Central memory CD4-positive, alpha-beta T cell (primary cell): Measurements from ENCODE around the gene CAPZA1.
A peak's percentile ranks its signal among the peaks of the same experiment; 100 is the strongest.
"Not testable (repeated sequence)": the region's sequence is repeated elsewhere in the genome, so short reads cannot be mapped to it uniquely, and the experiment has no call there.

Source experiments
- DNase-seq: peaks from one replicate; pipeline ENCODE4 v3.0.0; 2022

Gene CAPZA1

DNA sequence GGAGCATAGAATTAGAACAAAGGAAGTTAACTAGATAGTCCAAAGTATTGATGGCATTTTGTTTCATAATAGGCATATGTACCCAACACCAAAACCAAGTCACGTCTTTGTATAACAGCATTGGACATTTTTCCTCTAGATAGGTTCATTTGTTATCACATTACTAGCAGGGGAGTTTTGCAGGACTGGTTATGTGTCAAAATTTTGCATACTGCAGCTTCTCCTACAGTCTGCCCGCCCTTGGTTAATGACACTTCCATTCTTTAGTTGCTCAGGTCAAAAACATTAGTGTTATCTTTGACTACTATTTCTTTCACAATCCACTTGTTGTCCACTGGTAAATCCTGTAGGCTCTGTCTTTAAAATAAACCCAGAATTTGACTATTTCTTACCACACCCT is 8.9 kb downstream of the CAPZA1 start:
- no peak for DNase-seq

DNA sequence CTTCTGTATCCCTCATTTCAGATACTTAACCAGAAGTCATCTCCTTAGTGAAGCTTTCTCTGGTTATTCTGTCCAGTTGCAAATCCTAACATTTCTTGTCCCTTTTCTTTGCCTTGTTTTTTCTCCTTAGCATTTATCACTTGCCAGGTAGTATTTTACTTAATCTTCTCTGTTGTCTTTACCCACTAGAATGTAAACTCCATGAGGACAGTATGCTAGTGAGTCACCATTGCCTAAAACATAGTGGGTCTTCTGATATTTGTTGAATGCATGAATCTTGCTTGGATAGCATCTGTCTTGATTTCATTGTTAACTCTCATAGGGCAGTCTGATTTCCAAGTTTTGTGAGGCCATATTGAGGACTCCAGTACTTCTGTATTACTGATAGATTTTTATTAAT is 9.6 kb downstream of the CAPZA1 start:
- DNase-seq = no peak

DNA sequence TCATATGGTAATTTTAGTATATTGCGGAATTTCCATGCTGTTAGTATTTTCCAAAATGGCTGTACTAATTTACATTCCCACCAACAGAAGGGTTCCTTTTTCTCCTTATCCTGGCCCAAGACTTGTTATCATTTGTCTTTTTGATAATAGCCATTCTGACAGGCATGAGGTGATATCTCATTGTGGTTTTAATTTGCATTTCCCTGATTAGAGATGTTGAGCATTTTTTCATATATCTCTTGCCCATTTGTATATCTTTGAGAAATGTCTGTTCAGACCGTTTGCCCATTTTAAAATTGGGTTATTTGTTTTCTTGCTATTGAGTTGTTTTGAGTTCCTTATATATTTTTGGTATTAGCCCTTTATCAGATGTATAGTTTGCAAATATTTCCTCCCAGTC is 14.0 kb downstream of the CAPZA1 start:
- DNase-seq = no peak

DNA sequence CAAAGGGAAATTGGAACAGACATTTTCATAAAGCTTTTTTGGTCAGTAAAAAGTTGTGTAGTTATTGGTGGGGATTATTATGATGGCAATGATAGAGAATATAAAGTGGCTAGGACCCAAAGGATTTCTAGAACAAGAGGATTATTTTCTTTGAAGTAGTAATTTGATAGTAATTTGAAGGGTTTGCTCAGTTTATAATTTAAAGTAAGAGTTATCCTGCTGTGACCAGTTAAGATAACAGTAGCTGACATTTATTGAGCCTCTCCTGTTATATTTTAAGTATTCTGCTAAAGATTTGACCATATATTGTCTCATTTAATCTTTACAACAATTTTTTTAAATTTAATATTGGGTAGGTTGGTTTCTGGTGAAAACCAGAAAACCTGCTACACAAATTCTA is 14.7 kb downstream of the CAPZA1 start:
- no peak for DNase-seq

DNA sequence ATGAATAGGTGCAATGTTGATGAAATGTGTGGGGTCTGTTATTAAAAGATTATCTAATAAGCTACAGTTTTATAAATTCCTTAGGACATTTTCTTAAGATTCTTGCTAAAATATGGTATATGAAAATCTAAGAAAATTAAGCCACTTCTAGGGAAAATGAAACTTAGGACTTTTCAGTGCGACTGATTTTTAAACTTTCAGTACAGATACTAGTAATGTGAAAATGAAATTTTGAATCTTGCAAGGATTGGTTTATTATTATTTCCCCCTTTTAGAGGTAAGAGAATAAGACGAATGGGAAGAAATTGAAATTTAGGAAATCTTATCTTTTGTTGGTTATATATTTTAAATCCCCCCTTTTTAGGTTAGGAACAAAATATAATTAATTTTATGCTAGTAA is 16.4 kb downstream of the CAPZA1 start:
- no peak for DNase-seq

DNA sequence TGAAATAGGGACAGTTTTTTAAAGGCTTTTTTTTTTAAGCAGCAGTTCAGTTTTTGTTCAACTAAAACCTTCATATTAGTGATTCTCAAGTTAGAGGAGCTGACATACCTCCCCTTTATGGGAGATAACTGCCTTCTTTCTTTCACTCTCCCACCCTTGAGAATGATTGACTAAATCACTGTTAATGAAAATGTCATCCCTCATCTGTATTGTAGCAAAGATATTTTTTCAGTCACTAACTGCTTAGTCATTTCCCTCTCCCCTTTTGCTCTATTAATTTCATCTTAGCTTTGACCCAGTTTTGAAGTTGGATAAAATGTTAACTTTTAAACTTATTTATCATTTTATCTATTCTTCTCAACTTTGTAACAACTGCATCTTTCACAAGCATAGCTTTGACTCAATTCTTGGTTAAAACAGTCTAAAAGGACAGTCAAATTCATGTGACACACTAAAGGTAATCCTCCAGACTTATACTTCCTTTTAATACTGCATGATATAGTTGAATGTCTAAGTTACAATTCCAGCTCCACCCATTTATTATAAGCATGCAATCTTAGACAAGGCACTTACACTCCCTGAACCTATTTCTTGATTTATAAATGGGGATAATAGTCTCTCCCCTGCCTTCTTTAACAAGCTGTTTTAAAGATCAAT is 17.1 kb downstream of the CAPZA1 start:
- no peak for DNase-seq

DNA sequence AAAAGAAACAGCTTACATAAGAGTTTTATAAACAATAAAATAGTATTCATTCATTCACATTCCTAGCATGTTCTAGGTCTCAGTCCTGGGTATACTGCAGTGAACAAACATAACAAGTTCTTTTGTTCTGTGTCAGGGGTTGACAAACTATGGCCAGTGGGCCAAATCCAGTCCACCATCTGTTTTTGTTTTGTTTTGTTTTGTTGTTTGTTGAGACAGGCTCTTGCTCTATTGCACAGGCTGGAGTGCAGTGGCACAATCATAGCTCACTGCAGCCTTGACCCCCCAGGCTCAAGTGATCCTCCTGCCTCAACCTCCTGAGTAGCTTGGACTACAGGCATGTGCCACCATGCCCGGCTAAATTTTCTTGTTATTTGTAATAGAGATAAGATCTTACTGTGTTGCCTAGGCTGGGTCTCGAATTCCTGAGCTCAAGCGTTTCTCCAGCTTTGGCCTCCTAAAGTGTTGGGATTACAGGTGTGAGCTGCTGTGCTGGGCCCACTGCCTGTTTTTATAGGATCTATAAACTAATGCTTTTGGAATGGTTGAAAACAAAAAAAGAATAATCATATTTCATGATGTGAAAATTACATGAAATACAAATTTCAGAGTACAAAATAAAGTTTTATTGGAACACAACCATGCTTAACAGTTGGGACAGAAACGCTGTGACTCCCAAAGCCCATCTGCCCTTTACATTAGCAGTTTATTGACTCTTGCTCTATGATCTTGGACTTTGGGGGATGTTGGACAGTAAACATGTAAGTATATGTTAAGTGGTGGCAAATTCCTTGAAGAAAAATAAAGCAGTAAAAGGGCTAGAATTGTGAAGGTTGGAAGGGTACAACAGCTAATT is 17.9 kb downstream of the CAPZA1 start:
- no peak for DNase-seq

DNA sequence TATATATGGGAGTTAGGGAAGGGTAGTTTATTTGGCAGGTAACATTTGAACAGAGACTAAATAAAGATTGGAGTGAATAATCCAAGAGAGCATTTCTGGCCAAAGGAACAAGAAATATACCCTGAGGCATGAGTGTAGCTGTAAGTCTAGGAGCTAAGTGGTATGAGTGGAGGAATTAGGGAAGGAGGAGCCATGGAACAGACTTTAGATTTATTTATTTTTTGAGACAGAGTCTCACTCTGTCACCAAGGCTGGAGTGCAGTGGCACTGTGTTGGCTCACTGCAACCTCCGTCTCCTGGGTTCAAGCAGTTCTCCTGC is 18.4 kb downstream of the CAPZA1 start:
- DNase-seq = no peak

DNA sequence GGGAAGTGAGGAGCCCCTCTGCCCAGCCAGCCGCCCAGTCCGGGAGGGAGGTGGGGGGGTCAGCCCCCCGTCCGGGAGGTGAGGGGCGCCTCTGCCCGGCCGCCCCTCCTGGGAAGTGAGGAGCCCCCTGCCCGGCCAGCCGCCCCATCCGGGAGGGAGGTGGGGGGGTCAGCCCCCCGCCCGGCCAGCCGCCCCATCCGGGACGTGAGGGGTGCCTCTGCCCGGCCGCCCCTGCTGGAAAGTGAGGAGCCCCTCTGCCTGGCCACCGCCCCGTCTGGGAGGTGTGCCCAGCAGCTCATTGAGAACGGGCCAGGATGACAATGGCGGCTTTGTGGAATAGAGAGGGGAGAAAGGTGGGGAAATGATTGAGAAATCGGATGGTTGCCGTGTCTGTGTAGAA is 20.8 kb downstream of the CAPZA1 start:
- not testable (repeated sequence) for DNase-seq

DNA sequence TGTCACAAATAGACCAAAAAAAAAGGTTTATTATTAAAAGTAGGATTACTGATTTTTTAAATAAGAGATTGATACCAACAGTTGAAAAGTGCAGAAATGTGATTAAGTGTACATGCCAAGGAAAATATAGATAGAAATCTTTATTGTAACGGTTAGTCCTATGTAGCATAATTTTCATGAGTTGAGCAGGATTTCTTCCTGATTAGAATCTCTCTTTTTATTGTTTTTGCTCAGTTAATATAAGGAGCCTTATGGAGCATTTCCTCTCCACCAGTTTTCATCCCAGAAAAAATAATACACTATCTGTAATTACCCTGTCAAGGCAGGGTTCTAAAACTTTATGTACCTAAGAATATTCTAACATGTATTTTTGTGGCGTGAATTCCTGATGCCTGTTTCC is 23.4 kb downstream of the CAPZA1 start:
- DNase-seq = no peak

DNA sequence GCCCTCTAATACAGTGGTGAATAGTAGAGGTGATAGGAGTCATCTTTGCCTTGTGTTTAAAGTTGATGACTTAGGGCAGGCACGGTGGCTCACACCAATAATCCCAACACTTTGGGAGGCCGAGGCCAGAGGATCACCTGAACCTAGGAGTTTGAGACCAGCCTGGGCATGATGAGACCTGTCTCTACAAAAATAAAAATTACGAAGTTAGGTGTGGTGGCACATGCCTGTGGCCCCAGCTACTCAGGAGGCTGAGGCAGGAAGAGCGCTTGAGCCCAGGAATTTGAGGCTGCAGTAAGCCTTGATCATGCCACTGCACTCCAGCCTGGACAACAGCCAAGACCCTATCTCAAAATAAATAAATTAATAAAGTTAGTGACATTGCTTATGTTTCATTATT is 26.6 kb downstream of the CAPZA1 start:
- DNase-seq = no peak

DNA sequence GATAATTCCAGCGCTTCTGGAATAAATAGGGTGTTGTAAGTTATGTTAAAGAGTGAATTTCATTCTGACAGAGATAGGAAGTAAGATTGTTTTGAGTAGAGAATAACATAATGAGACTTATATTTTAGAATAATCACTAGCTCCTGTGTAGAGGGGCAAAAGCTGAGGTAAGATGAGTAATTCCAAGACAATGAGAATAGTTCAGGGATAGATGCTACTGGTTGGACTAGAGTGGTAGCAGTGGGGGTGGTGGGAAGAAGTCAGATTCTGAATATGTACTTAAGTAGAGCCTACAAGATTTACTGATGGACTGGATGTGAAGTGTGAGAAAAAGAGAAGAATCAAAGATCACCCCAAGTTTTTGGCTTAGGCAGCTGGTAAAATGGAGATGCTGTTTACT is 31.6 kb downstream of the CAPZA1 start:
- DNase-seq = no peak

DNA sequence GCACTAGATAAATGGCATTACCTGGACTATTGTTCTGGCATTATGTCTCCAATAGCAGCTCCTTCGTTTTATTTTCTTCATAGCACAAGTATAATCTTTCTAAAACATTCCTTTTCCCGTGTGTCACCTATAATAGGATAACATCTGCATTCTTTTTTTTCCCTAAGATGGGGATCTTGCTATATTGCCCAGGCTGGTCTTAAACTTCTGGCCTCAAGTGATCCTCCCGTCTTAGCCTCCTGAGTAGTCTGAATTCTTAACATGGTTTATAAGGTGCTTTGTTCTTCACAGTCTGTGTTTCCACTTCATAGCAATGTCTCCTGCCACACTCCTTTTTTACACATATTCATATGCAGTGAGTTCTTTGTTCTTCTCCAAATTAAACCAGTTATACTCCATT is 46.2 kb downstream of the CAPZA1 start:
- no peak for DNase-seq

DNA sequence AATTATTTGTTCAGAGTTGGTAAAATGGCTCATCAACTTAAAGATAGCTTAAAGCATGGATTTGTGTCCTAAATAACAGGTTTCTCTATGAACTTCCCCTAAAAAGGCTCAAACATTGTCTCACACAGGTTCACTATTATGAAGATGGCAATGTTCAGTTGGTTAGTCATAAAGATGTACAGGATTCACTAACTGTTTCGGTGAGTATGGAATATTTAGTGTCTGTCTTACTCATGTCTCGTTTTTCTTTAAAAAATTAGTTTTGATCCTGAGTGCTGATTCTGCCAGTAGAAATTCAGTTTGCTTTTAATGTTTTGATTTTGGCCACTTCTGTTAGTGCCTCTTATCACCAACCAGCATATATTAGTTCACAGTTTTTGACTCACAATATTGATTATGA is 47.3 kb downstream of the CAPZA1 start:
- DNase-seq = no peak

DNA sequence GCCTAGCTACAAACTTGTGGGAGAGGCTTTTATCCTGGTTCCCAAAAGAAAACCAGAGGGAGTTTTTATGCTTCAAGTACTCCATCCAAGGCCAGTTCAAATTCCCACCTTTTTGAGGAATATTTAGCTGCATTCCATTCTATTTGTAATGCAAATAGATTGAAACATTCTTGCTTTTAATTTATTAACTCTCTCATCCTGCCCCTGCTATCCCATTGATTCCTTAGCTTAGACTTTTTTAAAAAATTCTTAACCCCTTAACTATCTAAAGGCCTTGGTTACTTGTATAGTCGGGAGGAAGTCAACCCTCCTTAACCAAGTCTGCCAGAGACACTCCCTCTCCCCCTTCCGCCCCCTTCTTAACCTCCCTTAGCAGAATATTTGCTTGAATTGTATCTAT is 52.4 kb downstream of the CAPZA1 start:
- DNase-seq = no peak

DNA sequence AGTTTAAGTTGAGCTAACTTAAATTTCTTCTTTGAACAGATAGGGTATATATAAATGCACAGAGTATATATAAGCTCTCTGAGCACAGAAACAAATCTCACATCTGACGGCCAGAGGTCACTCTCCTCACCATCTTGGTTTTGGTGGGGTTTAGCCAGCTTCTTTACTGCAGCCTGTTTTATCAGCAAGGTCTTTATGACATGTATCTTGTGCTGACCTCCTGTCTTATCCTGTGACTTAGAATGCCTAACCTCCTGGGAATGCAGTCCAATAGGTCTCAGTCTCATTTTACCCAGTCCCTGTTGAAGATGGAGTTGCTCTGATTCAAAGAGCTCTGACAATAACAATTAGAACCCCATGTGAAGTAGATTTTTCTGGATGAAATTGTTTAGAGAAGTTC is 53.2 kb downstream of the CAPZA1 start:
- DNase-seq = no peak

DNA sequence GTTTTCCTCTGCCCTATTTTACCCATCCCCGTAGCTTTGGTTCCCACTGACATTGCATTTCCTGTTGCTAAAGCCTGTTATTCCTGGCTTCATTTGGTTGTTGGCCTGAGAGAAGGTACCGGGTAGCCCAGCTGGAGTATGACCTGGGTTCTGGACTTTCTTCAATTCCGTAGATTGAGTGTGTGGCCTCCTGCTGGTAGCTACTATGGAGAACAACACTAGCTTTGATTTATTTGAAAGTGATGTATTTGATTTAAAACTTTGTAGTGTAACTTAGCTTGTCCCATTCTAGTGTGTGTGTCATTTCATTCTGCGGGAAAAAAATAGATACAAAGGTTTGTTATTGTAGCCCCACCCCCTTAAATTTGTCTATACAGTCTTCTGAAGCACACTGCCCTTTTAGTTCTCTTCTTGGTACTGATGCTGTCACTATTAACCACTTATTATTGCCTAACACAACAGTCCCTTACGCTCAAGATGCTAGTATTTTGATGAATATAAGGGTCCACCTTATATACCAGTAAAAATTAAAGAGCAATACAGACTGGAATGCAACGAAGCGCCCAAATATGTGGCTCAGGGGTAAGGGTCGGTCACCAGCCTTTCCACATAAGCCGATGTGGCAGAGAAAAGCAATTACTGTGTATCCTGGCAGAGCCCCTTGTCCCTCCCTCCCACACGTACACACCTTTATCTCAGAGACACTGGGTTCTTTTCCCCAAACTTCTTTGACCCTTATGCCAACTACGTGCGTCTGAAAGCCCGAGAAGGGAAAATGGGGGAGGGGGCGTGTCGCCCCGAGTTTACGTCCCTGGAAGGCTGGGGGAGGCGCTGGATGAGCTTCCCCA is 54.2 kb downstream of the CAPZA1 start:
- peak; percentile 33 for DNase-seq

DNA sequence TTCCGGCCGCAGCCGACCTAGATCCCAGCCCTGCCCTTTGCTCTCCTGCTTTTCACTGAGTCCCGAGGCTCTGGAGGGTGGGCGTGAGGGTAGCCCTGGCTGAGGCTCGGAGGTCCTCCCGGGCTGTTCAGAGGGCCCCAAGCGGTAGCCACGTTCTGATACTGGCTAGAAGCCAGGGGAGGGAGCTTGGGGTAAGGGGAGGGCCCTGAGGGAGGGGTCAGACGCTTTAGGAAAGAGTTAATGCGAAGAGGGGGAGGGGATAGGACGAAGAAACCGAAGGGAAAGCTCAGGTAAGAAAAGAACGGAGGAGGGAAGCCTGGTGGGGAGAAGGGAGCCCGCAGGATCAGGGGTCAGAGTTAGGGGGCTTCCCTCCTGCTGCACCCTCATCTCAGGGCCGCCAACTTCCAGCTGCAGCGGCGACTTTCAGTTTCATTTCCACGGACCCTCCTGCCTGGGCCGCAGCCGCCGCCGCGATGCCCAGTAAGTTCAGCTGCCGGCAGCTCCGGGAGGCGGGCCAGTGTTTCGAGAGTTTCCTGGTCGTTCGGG is 54.9 kb downstream of the CAPZA1 start, which contains the start of gene MOV10:
TSS of gene MOV10 (plus strand) at position 220 of the 546 bp plus-strand sequence. CDS start at position 474, 254 bp downstream.
- peak; percentile 62 for DNase-seq

DNA sequence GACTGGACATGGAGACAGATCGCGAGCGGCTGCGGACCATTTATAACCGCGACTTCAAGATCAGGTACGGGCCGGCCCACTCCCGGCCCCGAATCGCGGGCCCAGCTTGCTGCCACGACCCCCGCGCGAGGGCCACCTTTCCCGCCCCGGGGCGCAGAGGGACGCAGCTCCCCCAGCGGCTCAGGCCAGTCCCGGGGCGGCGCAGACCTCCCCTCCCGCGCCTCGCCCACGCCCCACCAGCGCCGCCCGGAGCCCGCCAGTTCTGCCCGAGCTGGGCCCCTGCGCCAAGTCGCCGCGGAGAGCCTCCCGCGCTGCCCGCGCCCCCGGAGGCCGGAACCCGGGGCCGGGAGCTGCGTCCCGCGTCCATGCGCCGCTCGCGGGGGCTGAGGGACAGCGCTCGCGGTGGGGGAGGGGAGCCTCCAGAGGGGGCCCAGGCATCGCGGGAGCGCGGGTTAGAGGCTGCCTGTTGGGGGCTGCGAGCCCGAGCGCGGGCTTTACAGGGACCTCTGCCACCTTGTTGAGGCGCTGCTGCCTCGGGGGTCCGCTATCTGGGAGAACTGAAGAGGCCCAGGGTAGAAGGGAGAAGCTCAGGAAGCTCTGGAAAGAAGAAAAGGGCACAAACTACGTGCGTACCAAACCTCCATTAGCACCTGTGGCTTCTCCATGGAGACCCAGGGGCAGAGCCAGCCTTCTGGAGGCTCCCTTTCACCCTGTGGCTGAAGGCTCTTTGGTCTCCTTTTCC is 55.5 kb downstream of the CAPZA1 start:
- DNase-seq = peak; percentile 28

DNA sequence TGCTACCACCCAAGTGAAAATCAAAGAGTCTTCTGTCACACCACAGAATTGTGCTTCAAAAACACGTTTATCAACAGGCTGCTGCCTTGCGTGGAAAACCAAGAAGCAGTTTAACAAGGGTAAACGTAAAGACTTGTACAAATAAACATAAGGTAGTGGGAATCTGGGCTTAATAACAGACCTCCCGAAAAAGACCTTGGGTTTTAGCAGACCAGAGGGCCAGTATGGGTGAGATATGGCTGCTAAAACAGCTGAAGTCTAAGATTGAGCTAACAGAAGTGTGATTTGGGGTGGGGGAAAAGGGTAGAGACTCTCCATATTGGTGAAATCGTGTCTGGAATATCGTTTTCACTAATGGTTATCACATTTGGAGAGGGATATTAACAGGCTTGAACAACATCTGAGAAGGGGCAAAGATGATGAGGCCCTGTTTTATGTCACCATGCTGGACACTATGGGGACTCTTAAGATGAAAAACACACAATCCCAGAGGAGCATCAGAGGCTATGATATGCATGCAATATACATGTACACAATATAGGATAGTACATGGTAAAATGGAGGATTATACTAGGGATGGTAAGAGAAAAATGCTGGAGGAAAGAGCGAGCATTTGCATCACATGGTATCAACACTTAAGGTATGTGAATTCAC is 56.2 kb downstream of the CAPZA1 start:
- no peak for DNase-seq

DNA sequence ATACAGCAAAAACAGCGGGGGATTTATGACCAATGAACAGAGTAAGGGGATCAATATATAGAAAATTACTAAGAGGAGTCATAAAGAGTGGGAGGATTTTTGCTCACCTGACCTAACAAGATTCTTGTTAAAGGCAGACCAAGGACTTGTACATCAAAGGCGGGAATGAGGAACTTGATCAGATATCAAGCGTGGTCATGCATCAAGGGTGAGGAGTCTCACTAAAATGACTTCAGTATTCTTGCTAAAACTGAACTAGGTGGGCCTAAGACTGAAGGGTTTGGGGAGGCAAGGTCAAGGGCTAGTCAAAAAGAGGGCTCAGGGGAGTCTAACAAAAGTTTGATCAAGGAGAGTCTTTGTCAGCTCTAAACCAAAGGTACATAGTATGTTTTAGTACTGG is 56.9 kb downstream of the CAPZA1 start:
- DNase-seq = no peak

DNA sequence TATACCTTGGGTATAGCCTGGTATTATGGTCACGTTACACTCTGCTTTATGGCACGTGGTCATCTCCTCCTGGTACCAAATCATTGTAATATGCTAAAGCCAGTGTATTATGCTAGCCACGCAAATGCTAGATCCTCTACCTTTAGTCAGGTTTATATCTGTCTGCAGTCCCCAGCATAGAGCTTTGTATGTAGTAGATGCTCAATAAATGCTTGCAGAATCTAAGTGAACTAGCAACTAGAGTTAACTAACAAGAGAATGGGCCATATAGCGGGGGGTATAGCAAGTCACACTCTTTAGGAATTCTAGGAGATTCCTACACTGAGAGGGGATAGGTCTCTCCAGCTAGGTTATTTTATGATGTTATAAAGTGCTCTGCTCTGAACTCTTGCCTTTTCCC is 57.9 kb downstream of the CAPZA1 start:
- no peak for DNase-seq
